HG03469 (cell line): ENCODE results near the gene VPS4A.
"Not testable (repeated sequence)": the region's sequence is repeated elsewhere in the genome, so short reads cannot be mapped to it uniquely, and the experiment has no call there.

Experiments
- ATAC-seq: cut with Tn5 transposase; IDR thresholded peaks from one replicate; pipeline ENCODE4 v1.9.1; 2021; ENCODE audit warnings: mild to moderate bottlenecking, moderate library complexity, moderate number of reproducible peaks; ENCODE audit not compliant: unreplicated experiment

Gene VPS4A

GRCh38 chr16:69310653-69311532, at the start of gene VPS4A:
Gene VPS4A (plus strand): TSS chr16:69311350. CDS start chr16:69311512, 162 bp downstream.
- peak; percentile 76 for ATAC-seq

DNA sequence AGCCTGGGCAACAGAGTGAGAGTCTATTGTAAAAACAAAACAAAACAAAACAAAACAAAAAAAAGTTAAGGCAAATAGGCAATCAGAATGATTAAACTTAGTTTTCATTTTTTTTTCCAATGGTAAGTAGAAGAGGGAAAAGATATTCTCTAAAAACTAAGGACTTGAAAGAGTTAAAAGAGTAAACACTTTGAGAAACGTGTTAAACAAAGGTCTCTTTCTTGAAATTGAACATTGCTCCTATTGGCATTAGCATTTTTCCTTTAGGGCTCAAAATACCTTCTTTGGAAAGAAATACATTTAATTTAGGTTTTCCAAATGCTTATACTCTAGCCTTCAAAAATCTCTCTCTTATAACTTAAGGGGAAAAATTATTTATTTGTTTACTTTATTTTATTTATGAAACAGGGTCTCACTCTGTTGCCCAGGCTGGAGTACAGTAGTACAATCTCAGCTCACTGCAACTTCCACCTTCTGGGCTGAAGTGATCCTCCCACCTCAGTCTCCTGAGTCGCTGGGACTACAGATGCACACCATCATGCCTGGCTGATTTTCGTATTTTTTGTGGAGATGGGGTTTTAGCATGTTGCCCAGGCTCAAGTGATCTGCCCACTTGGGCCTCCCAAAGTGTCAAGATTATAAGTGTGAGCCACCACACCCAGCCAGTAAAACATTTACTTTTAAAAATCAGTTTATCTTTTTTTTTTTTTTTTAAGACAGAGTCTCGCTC, 44.7 kb upstream of the VPS4A start:
- ATAC-seq, result no peak

GRCh38 chr16:69267633-69268032, 43.5 kb upstream of the VPS4A start:
- ATAC-seq, result no peak

DNA sequence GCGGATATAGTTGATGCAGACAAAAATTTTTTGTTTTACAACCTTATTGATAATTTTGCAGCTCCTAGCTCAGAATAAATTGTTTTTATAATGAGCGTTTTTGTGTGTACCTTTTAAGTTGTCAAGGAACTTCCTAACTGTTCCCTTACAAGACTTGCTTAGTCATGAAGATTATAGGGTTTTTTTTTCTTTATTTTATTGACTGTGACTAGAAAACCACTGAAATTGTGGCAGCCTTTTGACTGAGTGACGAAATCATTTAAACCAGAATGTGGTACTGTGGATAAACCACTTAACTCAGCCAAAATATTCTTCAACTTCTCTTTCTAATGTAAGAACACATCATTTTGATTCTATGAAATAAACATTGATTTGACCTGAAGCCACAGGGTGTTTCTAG, 40.8 kb upstream of the VPS4A start:
- ATAC-seq, result no peak

GRCh38 chr16:69270831-69271230, 40.3 kb upstream of the VPS4A start:
- ATAC-seq, result no peak

DNA sequence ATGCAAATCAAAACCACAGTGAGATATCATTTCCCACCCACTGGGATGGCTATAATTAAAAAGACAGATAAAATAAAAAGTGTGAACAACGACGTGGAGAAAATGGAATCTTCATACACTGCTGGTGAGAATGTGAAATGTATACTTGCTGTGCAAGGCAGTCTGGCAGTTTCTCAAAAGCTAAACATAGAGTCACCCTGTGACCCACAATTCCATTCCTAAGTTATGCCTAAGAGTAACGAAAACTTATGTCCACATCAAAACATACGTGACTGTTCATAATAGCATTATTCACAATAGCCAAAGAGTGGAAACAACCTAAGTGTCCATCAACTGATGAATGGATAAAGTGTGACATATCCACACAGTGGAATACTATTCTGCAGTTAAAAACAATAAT, 38.1 kb upstream of the VPS4A start:
- ATAC-seq, result no peak

DNA sequence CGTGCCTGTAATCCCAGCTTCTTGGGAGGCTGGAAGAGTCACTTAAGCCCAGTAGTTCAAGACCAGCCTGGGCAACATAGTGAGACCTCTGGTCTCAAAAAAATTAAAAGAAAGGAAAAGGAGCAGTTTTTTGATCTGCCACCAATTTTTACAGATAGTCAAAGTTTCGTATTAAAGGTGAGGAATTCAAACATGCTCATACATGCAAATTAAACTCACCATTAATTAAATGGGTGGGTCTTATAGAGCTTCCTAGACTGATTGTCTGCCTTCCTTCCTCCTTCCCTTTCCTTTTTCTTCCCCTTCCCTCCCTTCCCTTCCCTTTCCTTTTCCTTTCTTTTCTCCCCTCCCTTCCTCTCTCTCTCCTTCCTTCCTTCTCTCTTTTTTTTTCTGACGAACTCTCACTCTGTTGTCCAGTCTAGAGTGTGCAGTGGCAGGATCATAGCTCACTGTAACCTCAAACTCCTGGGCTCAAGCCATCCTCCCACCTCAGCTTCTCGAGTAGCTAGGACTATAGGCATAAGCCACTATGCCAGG, 36.4 kb upstream of the VPS4A start:
- ATAC-seq, result no peak

- no peak for ATAC-seq
Measured at GRCh38 chr16:69276148-69277115, 34.7 kb upstream of the VPS4A start.

GRCh38 chr16:69277413-69277812, 33.7 kb upstream of the VPS4A start:
- no peak for ATAC-seq

GRCh38 chr16:69283851-69284250, 27.3 kb upstream of the VPS4A start:
- ATAC-seq, result no peak

- no peak for ATAC-seq
Measured at GRCh38 chr16:69285240-69285639, 25.9 kb upstream of the VPS4A start.

DNA sequence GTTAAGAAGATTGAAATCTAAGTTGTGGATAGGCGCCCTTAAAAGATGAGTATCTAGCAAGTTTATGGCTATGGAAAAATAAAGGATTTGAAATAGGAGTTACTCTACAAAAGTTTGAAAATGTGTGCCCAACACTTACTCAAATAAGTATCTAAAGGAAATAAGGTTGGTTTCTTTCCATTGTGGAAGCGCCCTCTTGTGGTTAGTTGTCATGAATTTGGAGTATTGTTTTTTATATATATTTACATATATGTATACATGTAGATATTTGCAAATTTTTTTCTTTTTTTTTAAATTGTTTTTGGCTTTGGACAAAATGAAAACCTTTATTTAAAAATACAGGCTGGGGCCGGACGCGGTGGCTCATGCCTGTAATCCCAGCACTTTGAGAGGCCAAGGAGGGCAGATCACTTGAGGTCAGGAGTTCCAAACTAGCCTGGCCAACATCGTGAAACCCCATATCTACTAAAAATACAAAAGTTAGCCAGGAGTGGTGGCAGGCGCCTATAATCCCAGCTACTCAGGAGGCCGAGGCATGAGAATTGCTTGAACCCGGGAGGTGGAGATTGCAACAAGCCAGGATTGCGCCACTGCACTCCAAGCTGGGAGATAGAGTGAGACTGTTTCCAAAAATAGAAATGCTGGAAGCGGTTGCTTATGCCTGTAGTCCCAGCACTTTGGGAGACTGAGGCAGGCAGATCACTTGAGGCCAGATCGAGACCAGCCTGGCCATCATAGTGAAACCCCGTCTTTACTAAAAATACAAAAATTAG, 24.0 kb upstream of the VPS4A start:
- no peak for ATAC-seq

GRCh38 chr16:69291657-69292056, 19.5 kb upstream of the VPS4A start:
- not testable (repeated sequence) for ATAC-seq

DNA sequence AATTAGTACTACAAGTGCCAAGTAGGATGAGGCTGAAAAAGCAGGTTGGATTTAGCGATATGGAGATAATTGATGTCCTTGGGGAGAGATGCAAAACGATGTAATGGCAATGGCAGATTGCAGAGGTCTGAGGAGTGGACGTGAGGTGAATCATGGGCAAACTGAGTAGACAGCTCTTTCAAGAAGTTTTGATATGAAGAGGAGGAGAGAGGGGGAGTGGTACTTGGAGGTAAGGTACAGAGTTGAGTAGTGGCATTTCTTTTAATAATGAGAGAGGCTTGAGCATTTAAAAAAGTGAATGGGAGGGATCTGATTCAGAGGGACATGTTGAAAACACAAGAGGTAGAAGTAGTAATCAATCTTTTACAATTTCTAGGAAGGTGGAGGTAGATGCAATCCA, 17.7 kb upstream of the VPS4A start:
- no peak for ATAC-seq

GRCh38 chr16:69294051-69294450, 17.1 kb upstream of the VPS4A start:
- no peak for ATAC-seq

- not testable (repeated sequence) for ATAC-seq
Measured at GRCh38 chr16:69296771-69297170, 14.4 kb upstream of the VPS4A start.

- no peak for ATAC-seq
Measured at GRCh38 chr16:69298261-69298660, 12.9 kb upstream of the VPS4A start.

- ATAC-seq, result no peak
Measured at GRCh38 chr16:69301187-69301586, 10.0 kb upstream of the VPS4A start.

GRCh38 chr16:69301861-69302260, 9.3 kb upstream of the VPS4A start:
- no peak for ATAC-seq

DNA sequence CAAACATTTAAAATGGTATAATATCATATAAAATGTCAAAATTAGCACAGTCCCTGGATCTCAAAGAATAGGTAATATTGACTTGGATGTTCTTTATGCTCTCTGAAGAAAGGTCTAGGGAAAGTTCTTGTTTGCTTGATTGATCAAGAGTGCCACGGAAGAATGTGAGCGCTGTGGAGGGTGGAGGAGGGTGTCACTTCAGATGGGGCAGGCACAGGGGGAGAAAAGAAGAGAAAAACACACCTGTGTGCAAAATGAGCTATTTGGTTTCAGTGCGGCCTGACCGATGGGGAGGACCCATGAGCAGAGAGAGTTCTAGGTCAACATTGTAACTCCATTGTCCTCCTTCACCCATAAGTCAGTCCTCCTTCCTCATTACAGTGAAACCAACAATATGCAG, 8.8 kb upstream of the VPS4A start:
- no peak for ATAC-seq
